ENCODE results near the gene TCAF2. TPM values are rescaled to one million over a fixed set of nuclear protein-coding genes. Genes with fewer than 3 reads are reported as not detected.
"Not testable (repeated sequence)": the region's sequence is repeated elsewhere in the genome, so short reads cannot be mapped to it uniquely, and the experiment has no call there.

TCAF2 gene
- total RNA-seq, 1 donor: 27.3 TPM

GRCh38 chr7:143639372-143639771, 18.6 kb downstream of the TCAF2 start:
- not testable (repeated sequence) for H3K4me1 ChIP-seq (ENCODE audit: insufficient read depth, low read length); H3K27me3 ChIP-seq (ENCODE audit: insufficient read depth, low read length); H3K9me3 ChIP-seq (ENCODE audit: low read depth, low read length); H3K4me3 ChIP-seq (ENCODE audit: low read length)

GRCh38 chr7:143640528-143641189, 19.9 kb downstream of the TCAF2 start:
- not testable (repeated sequence) for H3K27me3 ChIP-seq (ENCODE audit: insufficient read depth, low read length); H3K4me3 ChIP-seq (ENCODE audit: low read length); H3K4me1 ChIP-seq (ENCODE audit: insufficient read depth, low read length); H3K9me3 ChIP-seq (ENCODE audit: low read depth, low read length)

- H3K4me3 ChIP-seq (ENCODE audit: low read length); H3K9me3 ChIP-seq (ENCODE audit: low read depth, low read length); H3K4me1 ChIP-seq (ENCODE audit: insufficient read depth, low read length); H3K27me3 ChIP-seq (ENCODE audit: insufficient read depth, low read length): not testable (repeated sequence)
Observed at GRCh38 chr7:143646598-143646997, 25.8 kb downstream of the TCAF2 start.

DNA sequence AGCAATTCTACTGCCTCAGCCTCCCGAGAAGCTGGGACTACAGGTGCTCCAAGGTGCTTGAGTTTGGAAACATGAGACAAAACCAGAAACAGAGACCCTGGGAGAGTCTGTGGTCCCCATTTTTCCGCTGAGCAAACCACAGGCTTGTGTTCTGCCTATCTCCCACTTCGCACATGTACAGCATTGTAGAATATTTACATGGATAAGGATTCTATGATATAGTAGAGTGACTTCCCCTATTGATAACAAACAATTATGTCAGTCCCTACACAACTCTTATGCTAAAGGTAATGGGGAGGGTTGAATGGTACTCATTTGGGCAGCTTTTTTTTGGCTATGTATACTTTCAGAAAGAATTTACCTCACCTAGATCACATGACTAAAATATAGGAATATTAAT, 29.1 kb downstream of the TCAF2 start:
- H3K27me3 ChIP-seq (ENCODE audit: insufficient read depth, low read length); H3K9me3 ChIP-seq (ENCODE audit: low read depth, low read length); H3K4me1 ChIP-seq (ENCODE audit: insufficient read depth, low read length); H3K4me3 ChIP-seq (ENCODE audit: low read length): not testable (repeated sequence)

GRCh38 chr7:143650447-143650846, 29.7 kb downstream of the TCAF2 start:
- H3K27me3 ChIP-seq (ENCODE audit: insufficient read depth, low read length): not testable (repeated sequence)

More at GRCh38 chr7:143650447-143650846, 29.7 kb downstream of the TCAF2 start:
- not testable (repeated sequence) for H3K4me3 ChIP-seq (ENCODE audit: low read length); H3K4me1 ChIP-seq (ENCODE audit: insufficient read depth, low read length); H3K9me3 ChIP-seq (ENCODE audit: low read depth, low read length)

Other genes starting within 250 kb of the TCAF2 start
- 64.0 TPM for gene ZYX, start 239.6 kb upstream of the TCAF2 start, total RNA-seq
- gene EPHA1, start 212.1 kb upstream of the TCAF2 start, total RNA-seq: 2.3 TPM
- gene TAS2R60, start 177.5 kb upstream of the TCAF2 start, total RNA-seq: 1.7 TPM
- 2.0 TPM for gene TAS2R41, start 143.1 kb upstream of the TCAF2 start, total RNA-seq
- gene CTAGE15, start 49.2 kb upstream of the TCAF2 start, total RNA-seq: 1.2 TPM
- 0.42 TPM for gene CTAGE6, start 136.7 kb downstream of the TCAF2 start, total RNA-seq